ENCODE results near the gene HMCN1.

GRCh38 chr1:185775501-185775900, 41.3 kb downstream of the HMCN1 start:
- no peak for TF ChIP-seq CTCF (IDR thresholded peaks at IDR 0.05)
- TF ChIP-seq POLR2A (IDR thresholded peaks at IDR 0.05) = no peak
- no peak for TF ChIP-seq POLR2AphosphoS5 (IDR thresholded peaks at IDR 0.05)

All from upper lobe of left lung (tissue), 4 donors.